WTC11 (cell line): ENCODE data around the gene DDO. TPM values are rescaled to one million over a fixed set of nuclear protein-coding genes. Genes with fewer than 3 reads are reported as not detected.

Experiments
- ATAC-seq: fragments of 200-7000 bp; cut with Tn5 transposase; 2 replicates; pipeline ENCODE4 v1.10.0; 2021; ENCODE audit warnings: mild to moderate bottlenecking, moderate library complexity
- CTCF ChIA-PET: fragments of 300-600 bp; sonication (Branson Sonifier 250); formaldehyde crosslinking; loops from one replicate; lab custom pipeline; 2021; ENCODE audit warnings: antibody characterized with exemption; lab: Charles Lee
- POLR2A ChIA-PET: fragments of 350-600 bp; sonication (Branson Sonifier 250); formaldehyde crosslinking; loops from one replicate; lab custom pipeline; 2021; ENCODE audit warnings: antibody characterized with exemption; lab: Charles Lee
- DNase-seq: peaks from one replicate; pipeline ENCODE4 v3.0.0; 2021; ENCODE audit warnings: low spot score
- H3K27ac Mint-ChIP-seq: 2 replicates; pipeline ENCODE4 v1.8.0; 2021; ENCODE audit warnings: mixed read lengths
- H3K27me3 Mint-ChIP-seq: 2 replicates; pipeline ENCODE4 v1.8.0; 2021; ENCODE audit warnings: low read depth, mild to moderate bottlenecking, moderate library complexity, mixed read lengths
- H3K36me3 Mint-ChIP-seq: 2 replicates; pipeline ENCODE4 v1.8.0; 2021; ENCODE audit warnings: mixed read lengths
- H3K4me1 Mint-ChIP-seq: 2 replicates; pipeline ENCODE4 v1.8.0; 2022; ENCODE audit warnings: mixed read lengths
- H3K4me3 Mint-ChIP-seq: 2 replicates; pipeline ENCODE4 v1.8.0; 2021; ENCODE audit warnings: mild to moderate bottlenecking, moderate library complexity, mixed read lengths
- H3K9me3 Mint-ChIP-seq: 2 replicates; pipeline ENCODE4 v1.8.0; 2021; ENCODE audit warnings: mixed read lengths
- ATF1 ChIP-seq: sonication (generic); formaldehyde crosslinking; IDR thresholded peaks from 2 replicates; pipeline ENCODE4 v1.8.1; 2023; ENCODE audit warnings: mild to moderate bottlenecking, moderate library complexity, missing genetic modification reagents
- ELF4 ChIP-seq: sonication (generic); formaldehyde crosslinking; IDR thresholded peaks from 2 replicates; pipeline ENCODE4 v1.8.1; 2022; ENCODE audit warnings: low read depth, mild to moderate bottlenecking, moderate library complexity, missing genetic modification reagents
- GRHL2 ChIP-seq: fragments of 250-450 bp; sonication (Bioruptor Pico); IDR thresholded peaks from 2 replicates; pipeline ENCODE4 v1.8.0; 2022; ENCODE audit warnings: mild to moderate bottlenecking, moderate library complexity; ENCODE audit not compliant: insufficient replicate concordance, severe bottlenecking
- HMGA2 ChIP-seq: fragments of 250-450 bp; sonication (Bioruptor Pico); IDR thresholded peaks from 2 replicates; pipeline ENCODE4 v1.4.0; 2021; ENCODE audit warnings: mild to moderate bottlenecking, moderate library complexity
- MYBL2 ChIP-seq: sonication (generic); formaldehyde crosslinking; IDR thresholded peaks from 2 replicates; pipeline ENCODE4 v1.8.1; 2023; ENCODE audit warnings: mild to moderate bottlenecking, moderate library complexity, missing genetic modification reagents
- NFE2L1 ChIP-seq: sonication (generic); formaldehyde crosslinking; IDR thresholded peaks from 2 replicates; pipeline ENCODE4 v1.8.1; 2023; ENCODE audit warnings: missing genetic modification reagents
- NFYB ChIP-seq: sonication (generic); formaldehyde crosslinking; conservative IDR thresholded peaks from 2 replicates; pipeline ENCODE4 v1.8.0; 2022; ENCODE audit warnings: low read depth, missing genetic modification reagents
- RORB ChIP-seq: fragments of 250-450 bp; sonication (Bioruptor Pico); IDR thresholded peaks from 2 replicates; pipeline ENCODE4 v1.9.0; 2021; ENCODE audit warnings: mild to moderate bottlenecking
- SMAD4 ChIP-seq: sonication (generic); formaldehyde crosslinking; IDR thresholded peaks from 2 replicates; pipeline ENCODE4 v1.8.0; 2022; ENCODE audit warnings: mild to moderate bottlenecking, missing genetic modification reagents
- ZBTB21 ChIP-seq: sonication (generic); formaldehyde crosslinking; IDR thresholded peaks from 2 replicates; pipeline ENCODE4 v1.8.1; 2023; ENCODE audit warnings: mild to moderate bottlenecking, missing genetic modification reagents, borderline replicate concordance
- ZNF138 ChIP-seq: sonication (generic); formaldehyde crosslinking; conservative IDR thresholded peaks from 2 replicates; pipeline ENCODE4 v1.8.1; 2022; ENCODE audit warnings: mild to moderate bottlenecking, moderate library complexity, missing genetic modification reagents
- ZNF317 ChIP-seq: sonication (generic); formaldehyde crosslinking; IDR thresholded peaks from 2 replicates; pipeline ENCODE4 v1.8.1; 2023; ENCODE audit warnings: low read depth, mild to moderate bottlenecking, moderate library complexity, missing genetic modification reagents, borderline replicate concordance
- total RNA-seq: library from RNA; stranded (reverse); gene quantifications from 3 replicates; pipeline ENCODE4 v1.2.3, GENCODE V29; 2021
- TF ChIP-seq, protein P1 (sequence below): fragments of 250-450 bp; sonication (Bioruptor Pico); IDR thresholded peaks from 2 replicates; pipeline ENCODE4 v1.9.0; 2021; ENCODE audit warnings: mild to moderate bottlenecking, borderline replicate concordance
- TF ChIP-seq, protein P2 (sequence below): sonication (generic); formaldehyde crosslinking; IDR thresholded peaks from 2 replicates; pipeline ENCODE4 v1.8.0; 2022; ENCODE audit warnings: missing genetic modification reagents
- TF ChIP-seq, protein P3 (sequence below): sonication (generic); formaldehyde crosslinking; IDR thresholded peaks from 2 replicates; pipeline ENCODE4 v1.8.0; 2023; ENCODE audit warnings: missing genetic modification reagents
- TF ChIP-seq, protein P4 (sequence below): sonication (generic); formaldehyde crosslinking; IDR thresholded peaks from 2 replicates; pipeline ENCODE4 v1.8.0; 2022; ENCODE audit warnings: mild to moderate bottlenecking, missing genetic modification reagents
- TF ChIP-seq, protein P5 (sequence below): fragments of 250-450 bp; sonication (Bioruptor Pico); IDR thresholded peaks from 2 replicates; pipeline ENCODE4 v1.9.0; 2021; ENCODE audit warnings: mild to moderate bottlenecking
- TF ChIP-seq, protein P6 (sequence below): sonication (generic); formaldehyde crosslinking; IDR thresholded peaks from 2 replicates; pipeline ENCODE4 v1.8.0; 2022; ENCODE audit warnings: mild to moderate bottlenecking, missing genetic modification reagents
- TF ChIP-seq, protein P7 (sequence below): sonication (generic); formaldehyde crosslinking; IDR thresholded peaks from 2 replicates; pipeline ENCODE4 v1.8.1; 2023; ENCODE audit warnings: mild to moderate bottlenecking, missing genetic modification reagents

DDO gene
- total RNA-seq, 1 experiment from 2014 or later, result not detected

DNA sequence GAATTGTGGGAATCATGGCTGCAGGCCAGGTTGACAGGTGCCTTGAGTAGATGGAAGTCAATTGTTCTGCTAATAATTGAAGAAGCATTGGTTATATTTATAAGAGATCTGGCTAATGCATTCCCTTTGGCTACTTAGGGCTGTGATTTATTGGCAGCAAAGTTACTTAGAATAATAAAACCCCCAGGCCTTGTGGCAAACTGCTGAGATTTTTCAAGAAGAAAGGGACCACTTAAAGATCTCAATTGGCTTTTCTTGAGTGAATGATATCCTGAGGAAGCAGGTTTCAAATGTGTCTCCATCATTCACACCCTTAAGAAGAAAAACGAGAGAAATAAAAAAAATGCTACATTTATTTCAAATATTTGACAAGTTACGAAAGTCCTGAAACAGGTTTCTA lies 27.4 kb downstream of the DDO start:
- CTCF ChIA-PET, result interaction anchor here (2.5 kb wide), 1 partner anchor 348 kb away, joined by 17 read pairs; no protein-coding TSS in a partner anchor
- DNase-seq (no peak), ATAC-seq (no peak)
- no peak overlapping the region for H3K4me3 Mint-ChIP-seq
- peaks cover 19% of the 10 kb centered on the region for H3K4me1 Mint-ChIP-seq
- H3K27me3 Mint-ChIP-seq, result no peaks in the 10 kb centered on the region; the same call in 1 of the 2 replicates
- POLR2A ChIA-PET, result no interaction called here
- no peak overlapping the region for H3K27ac Mint-ChIP-seq
- TF ChIP-seq GRHL2 (CRISPR knock-in tag), result no peak
- TF ChIP-seq SMAD4, result no peak
- TF ChIP-seq, protein P1, sequence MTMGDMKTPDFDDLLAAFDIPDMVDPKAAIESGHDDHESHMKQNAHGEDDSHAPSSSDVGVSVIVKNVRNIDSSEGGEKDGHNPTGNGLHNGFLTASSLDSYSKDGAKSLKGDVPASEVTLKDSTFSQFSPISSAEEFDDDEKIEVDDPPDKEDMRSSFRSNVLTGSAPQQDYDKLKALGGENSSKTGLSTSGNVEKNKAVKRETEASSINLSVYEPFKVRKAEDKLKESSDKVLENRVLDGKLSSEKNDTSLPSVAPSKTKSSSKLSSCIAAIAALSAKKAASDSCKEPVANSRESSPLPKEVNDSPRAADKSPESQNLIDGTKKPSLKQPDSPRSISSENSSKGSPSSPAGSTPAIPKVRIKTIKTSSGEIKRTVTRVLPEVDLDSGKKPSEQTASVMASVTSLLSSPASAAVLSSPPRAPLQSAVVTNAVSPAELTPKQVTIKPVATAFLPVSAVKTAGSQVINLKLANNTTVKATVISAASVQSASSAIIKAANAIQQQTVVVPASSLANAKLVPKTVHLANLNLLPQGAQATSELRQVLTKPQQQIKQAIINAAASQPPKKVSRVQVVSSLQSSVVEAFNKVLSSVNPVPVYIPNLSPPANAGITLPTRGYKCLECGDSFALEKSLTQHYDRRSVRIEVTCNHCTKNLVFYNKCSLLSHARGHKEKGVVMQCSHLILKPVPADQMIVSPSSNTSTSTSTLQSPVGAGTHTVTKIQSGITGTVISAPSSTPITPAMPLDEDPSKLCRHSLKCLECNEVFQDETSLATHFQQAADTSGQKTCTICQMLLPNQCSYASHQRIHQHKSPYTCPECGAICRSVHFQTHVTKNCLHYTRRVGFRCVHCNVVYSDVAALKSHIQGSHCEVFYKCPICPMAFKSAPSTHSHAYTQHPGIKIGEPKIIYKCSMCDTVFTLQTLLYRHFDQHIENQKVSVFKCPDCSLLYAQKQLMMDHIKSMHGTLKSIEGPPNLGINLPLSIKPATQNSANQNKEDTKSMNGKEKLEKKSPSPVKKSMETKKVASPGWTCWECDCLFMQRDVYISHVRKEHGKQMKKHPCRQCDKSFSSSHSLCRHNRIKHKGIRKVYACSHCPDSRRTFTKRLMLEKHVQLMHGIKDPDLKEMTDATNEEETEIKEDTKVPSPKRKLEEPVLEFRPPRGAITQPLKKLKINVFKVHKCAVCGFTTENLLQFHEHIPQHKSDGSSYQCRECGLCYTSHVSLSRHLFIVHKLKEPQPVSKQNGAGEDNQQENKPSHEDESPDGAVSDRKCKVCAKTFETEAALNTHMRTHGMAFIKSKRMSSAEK (CRISPR knock-in tag), result no peak
- TF ChIP-seq, protein P2, sequence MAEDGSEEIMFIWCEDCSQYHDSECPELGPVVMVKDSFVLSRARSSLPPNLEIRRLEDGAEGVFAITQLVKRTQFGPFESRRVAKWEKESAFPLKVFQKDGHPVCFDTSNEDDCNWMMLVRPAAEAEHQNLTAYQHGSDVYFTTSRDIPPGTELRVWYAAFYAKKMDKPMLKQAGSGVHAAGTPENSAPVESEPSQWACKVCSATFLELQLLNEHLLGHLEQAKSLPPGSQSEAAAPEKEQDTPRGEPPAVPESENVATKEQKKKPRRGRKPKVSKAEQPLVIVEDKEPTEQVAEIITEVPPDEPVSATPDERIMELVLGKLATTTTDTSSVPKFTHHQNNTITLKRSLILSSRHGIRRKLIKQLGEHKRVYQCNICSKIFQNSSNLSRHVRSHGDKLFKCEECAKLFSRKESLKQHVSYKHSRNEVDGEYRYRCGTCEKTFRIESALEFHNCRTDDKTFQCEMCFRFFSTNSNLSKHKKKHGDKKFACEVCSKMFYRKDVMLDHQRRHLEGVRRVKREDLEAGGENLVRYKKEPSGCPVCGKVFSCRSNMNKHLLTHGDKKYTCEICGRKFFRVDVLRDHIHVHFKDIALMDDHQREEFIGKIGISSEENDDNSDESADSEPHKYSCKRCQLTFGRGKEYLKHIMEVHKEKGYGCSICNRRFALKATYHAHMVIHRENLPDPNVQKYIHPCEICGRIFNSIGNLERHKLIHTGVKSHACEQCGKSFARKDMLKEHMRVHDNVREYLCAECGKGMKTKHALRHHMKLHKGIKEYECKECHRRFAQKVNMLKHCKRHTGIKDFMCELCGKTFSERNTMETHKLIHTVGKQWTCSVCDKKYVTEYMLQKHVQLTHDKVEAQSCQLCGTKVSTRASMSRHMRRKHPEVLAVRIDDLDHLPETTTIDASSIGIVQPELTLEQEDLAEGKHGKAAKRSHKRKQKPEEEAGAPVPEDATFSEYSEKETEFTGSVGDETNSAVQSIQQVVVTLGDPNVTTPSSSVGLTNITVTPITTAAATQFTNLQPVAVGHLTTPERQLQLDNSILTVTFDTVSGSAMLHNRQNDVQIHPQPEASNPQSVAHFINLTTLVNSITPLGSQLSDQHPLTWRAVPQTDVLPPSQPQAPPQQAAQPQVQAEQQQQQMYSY (CRISPR knock-in tag), result no peak
- TF ChIP-seq, protein P3, sequence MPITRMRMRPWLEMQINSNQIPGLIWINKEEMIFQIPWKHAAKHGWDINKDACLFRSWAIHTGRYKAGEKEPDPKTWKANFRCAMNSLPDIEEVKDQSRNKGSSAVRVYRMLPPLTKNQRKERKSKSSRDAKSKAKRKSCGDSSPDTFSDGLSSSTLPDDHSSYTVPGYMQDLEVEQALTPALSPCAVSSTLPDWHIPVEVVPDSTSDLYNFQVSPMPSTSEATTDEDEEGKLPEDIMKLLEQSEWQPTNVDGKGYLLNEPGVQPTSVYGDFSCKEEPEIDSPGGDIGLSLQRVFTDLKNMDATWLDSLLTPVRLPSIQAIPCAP (CRISPR knock-in tag), result no peak
- TF ChIP-seq, protein P4, sequence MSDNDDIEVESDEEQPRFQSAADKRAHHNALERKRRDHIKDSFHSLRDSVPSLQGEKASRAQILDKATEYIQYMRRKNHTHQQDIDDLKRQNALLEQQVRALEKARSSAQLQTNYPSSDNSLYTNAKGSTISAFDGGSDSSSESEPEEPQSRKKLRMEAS (CRISPR knock-in tag), result no peak
- TF ChIP-seq ATF1 (CRISPR knock-in tag), result no peak
- TF ChIP-seq, protein P5, sequence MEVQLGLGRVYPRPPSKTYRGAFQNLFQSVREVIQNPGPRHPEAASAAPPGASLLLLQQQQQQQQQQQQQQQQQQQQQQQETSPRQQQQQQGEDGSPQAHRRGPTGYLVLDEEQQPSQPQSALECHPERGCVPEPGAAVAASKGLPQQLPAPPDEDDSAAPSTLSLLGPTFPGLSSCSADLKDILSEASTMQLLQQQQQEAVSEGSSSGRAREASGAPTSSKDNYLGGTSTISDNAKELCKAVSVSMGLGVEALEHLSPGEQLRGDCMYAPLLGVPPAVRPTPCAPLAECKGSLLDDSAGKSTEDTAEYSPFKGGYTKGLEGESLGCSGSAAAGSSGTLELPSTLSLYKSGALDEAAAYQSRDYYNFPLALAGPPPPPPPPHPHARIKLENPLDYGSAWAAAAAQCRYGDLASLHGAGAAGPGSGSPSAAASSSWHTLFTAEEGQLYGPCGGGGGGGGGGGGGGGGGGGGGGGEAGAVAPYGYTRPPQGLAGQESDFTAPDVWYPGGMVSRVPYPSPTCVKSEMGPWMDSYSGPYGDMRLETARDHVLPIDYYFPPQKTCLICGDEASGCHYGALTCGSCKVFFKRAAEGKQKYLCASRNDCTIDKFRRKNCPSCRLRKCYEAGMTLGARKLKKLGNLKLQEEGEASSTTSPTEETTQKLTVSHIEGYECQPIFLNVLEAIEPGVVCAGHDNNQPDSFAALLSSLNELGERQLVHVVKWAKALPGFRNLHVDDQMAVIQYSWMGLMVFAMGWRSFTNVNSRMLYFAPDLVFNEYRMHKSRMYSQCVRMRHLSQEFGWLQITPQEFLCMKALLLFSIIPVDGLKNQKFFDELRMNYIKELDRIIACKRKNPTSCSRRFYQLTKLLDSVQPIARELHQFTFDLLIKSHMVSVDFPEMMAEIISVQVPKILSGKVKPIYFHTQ, result no peak
- TF ChIP-seq, protein P6, sequence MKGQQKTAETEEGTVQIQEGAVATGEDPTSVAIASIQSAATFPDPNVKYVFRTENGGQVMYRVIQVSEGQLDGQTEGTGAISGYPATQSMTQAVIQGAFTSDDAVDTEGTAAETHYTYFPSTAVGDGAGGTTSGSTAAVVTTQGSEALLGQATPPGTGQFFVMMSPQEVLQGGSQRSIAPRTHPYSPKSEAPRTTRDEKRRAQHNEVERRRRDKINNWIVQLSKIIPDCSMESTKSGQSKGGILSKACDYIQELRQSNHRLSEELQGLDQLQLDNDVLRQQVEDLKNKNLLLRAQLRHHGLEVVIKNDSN (CRISPR knock-in tag), result no peak
- H3K36me3 Mint-ChIP-seq, result no peaks in the 10 kb centered on the region
- H3K9me3 Mint-ChIP-seq, result no peaks in the 10 kb centered on the region

DNA sequence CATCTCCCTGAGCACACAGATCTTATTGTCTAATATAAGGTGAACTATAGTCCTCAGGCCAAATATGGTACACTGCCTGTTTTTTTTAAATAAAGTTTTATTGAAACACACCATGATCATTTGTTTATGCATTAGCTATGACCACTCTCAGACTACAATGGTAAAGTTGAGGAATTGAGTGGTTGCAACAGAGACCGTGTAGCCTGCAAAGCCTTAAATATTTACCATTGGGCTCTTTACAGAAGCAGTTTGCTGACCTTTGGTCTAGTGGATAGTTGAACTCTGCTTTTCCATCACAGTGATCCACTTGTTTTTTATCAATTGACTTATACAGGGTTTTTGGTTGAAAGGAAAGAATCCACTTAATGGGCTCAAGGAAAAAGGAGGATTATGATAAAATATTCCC lies 29.9 kb downstream of the DDO start:
- POLR2A ChIA-PET, result interaction anchor here (1.1 kb wide), 1 partner anchor 22 kb away, joined by 3 read pairs; no protein-coding TSS in a partner anchor
- no peak for ATAC-seq
- no peak overlapping the region for H3K27ac Mint-ChIP-seq
- TF ChIP-seq ZNF138 (CRISPR knock-in tag), result no peak
- TF ChIP-seq NFYB (CRISPR knock-in tag), result no peak
- TF ChIP-seq GRHL2 (CRISPR knock-in tag), result no peak
- TF ChIP-seq ZBTB21 (CRISPR knock-in tag), result no peak
- TF ChIP-seq, protein P7, sequence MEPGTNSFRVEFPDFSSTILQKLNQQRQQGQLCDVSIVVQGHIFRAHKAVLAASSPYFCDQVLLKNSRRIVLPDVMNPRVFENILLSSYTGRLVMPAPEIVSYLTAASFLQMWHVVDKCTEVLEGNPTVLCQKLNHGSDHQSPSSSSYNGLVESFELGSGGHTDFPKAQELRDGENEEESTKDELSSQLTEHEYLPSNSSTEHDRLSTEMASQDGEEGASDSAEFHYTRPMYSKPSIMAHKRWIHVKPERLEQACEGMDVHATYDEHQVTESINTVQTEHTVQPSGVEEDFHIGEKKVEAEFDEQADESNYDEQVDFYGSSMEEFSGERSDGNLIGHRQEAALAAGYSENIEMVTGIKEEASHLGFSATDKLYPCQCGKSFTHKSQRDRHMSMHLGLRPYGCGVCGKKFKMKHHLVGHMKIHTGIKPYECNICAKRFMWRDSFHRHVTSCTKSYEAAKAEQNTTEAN (CRISPR knock-in tag), result no peak
- TF ChIP-seq NFE2L1, result no peak
- TF ChIP-seq MYBL2 (CRISPR knock-in tag), result no peak
- TF ChIP-seq ZNF317 (CRISPR knock-in tag), result no peak
- TF ChIP-seq HMGA2 (CRISPR knock-in tag), result no peak
- no peak for TF ChIP-seq ELF4 (CRISPR knock-in tag)
- TF ChIP-seq RORB (CRISPR knock-in tag), result no peak

More for the DNA sequence above, 29.9 kb downstream of the DDO start:
- H3K9me3 Mint-ChIP-seq, result peaks cover 9% of the 10 kb centered on the region
- no peak overlapping the region for H3K4me3 Mint-ChIP-seq
- no peak for DNase-seq
- peaks cover 19% of the 10 kb centered on the region for H3K4me1 Mint-ChIP-seq
- H3K27me3 Mint-ChIP-seq, result no peaks in the 10 kb centered on the region; the same call in 1 of the 2 replicates
- no peaks in the 10 kb centered on the region for H3K36me3 Mint-ChIP-seq
- CTCF ChIA-PET, result interaction anchor here (0.8 to 1.1 kb wide), 3 partner anchors 32 to 346 kb away, joined by 3 read pairs; no protein-coding TSS in a partner anchor
